Measurements from ENCODE around the gene MYADML2.
"Not testable (repeated sequence)": the region's sequence is repeated elsewhere in the genome, so short reads cannot be mapped to it uniquely, and the experiment has no call there.

The MYADML2 gene

GRCh38 chr17:81947189-81947588, at the start of gene MYADML2:
Gene MYADML2, minus strand, starts transcription at chr17:81947233. Its CDS starts 5,492 bp downstream, at chr17:81941741.
- DNase-seq (ENCODE audit: low spot score), result no peak

- no peak for DNase-seq (ENCODE audit: low spot score)
Measured at GRCh38 chr17:81996232-81996756, 49.3 kb upstream of the MYADML2 start.

GRCh38 chr17:81995463-81996231, 48.6 kb upstream of the MYADML2 start:
- DNase-seq (ENCODE audit: low spot score), result no peak

GRCh38 chr17:81994593-81995462, 47.8 kb upstream of the MYADML2 start:
- no peak for DNase-seq (ENCODE audit: low spot score)

- DNase-seq (ENCODE audit: low spot score), result no peak
Measured at GRCh38 chr17:81993729-81994592, 46.9 kb upstream of the MYADML2 start.

GRCh38 chr17:81992306-81993102, 45.5 kb upstream of the MYADML2 start:
- DNase-seq (ENCODE audit: low spot score), result no peak

- DNase-seq (ENCODE audit: low spot score), result no peak
Measured at GRCh38 chr17:81991684-81992305, 44.8 kb upstream of the MYADML2 start.

- DNase-seq (ENCODE audit: low spot score), result no peak
Measured at GRCh38 chr17:81990836-81991683, 44.0 kb upstream of the MYADML2 start.

- no peak for DNase-seq (ENCODE audit: low spot score)
Measured at GRCh38 chr17:81987161-81987770, 40.2 kb upstream of the MYADML2 start.

GRCh38 chr17:81986606-81987005, 39.6 kb upstream of the MYADML2 start:
- DNase-seq (ENCODE audit: low spot score), result no peak

GRCh38 chr17:81984773-81985410, 37.9 kb upstream of the MYADML2 start:
- DNase-seq (ENCODE audit: low spot score), result no peak

GRCh38 chr17:81983639-81984373, 36.8 kb upstream of the MYADML2 start:
- no peak for DNase-seq (ENCODE audit: low spot score)

- no peak for DNase-seq (ENCODE audit: low spot score)
Measured at GRCh38 chr17:81983011-81983638, 36.1 kb upstream of the MYADML2 start.

GRCh38 chr17:81981511-81981910, 34.5 kb upstream of the MYADML2 start:
- not testable (repeated sequence) for DNase-seq (ENCODE audit: low spot score)

GRCh38 chr17:81980707-81981343, 33.8 kb upstream of the MYADML2 start:
- no peak for DNase-seq (ENCODE audit: low spot score)

GRCh38 chr17:81980122-81980521, 33.1 kb upstream of the MYADML2 start:
- DNase-seq (ENCODE audit: low spot score), result no peak

All from hepatic stellate cell (primary cell).